ENCODE results near the gene CRACR2A.
A peak's percentile ranks its signal among the peaks of the same experiment; 100 is the strongest.

The CRACR2A gene

GRCh38 chr12:3726456-3726855 is 26.5 kb downstream of the CRACR2A start:
- Histone ChIP-seq H4K20me1 (peaks cover 0 to 38% (median 0%) of the 10 kb centered on the region in 11 experiments; a peak in 3 of 22 replicates), H3K36me3 (peaks cover 12 to 72% (median 49%) of the 10 kb centered on the region in 11 experiments; a peak in 20 of 22 replicates), H3K4me3 (peak overlapping the region in 1 of 10 experiments; percentile 21; a peak in 1 of 20 replicates), H3K4me2 (peak overlapping the region; percentile 69 to 96 (median 85); a peak in 21 of 22 replicates), H3K27ac (peak overlapping the region in 10 of 11 experiments; percentile 59 to 99 (median 98); a peak in 19 of 22 replicates), H3K9me3 (replicated peaks in 1 of 11) (peaks cover 0 to 7% (median 0%) of the 10 kb centered on the region in 11 experiments; a peak in 2 of 22 replicates), H3K9ac (peak overlapping the region in 8 of 11 experiments; percentile 77 to 91 (median 88); a peak in 16 of 22 replicates), H3K27me3 (no peaks in the 10 kb centered on the region), H3K4me1 (peaks cover 66 to 93% (median 85%) of the 10 kb centered on the region in 10 experiments)
- TF ChIP-seq Cebpa-rat (IDR thresholded peaks at IDR 0.05): no peak

GRCh38 chr12:3725388-3726115 is 27.4 kb downstream of the CRACR2A start:
- Histone ChIP-seq H3K27me3 (no peaks in the 10 kb centered on the region), H3K4me3 (peak overlapping the region in 3 of 10 experiments; percentile 5 to 27 (median 12); a peak in 6 of 20 replicates), H3K4me2 (peak overlapping the region in 10 of 11 experiments; percentile 39 to 96 (median 88); a peak in 19 of 22 replicates), H3K4me1 (peaks cover 58 to 85% (median 76%) of the 10 kb centered on the region in 10 experiments), H3K27ac (peak overlapping the region in 8 of 11 experiments; percentile 55 to 99 (median 98); a peak in 16 of 22 replicates), H3K9ac (peak overlapping the region in 7 of 11 experiments; percentile 56 to 91 (median 88); a peak in 13 of 22 replicates), H3K9me3 (replicated peaks in 1 of 11) (peaks cover 0 to 7% (median 0%) of the 10 kb centered on the region in 11 experiments; a peak in 2 of 22 replicates), H3K36me3 (peaks cover 6 to 72% (median 49%) of the 10 kb centered on the region in 11 experiments; a peak in 17 of 22 replicates), H4K20me1 (peaks cover 0 to 36% (median 0%) of the 10 kb centered on the region in 11 experiments; a peak in 3 of 22 replicates)
- no peak for TF ChIP-seq Cebpa-rat (IDR thresholded peaks at IDR 0.05)

- no peaks in the 10 kb centered on the region for H3K27me3 ChIP-seq
These were observed 28.7 kb downstream of the CRACR2A start for GRCh38 chr12:3723916-3724805.

GRCh38 chr12:3722368-3722767 is 30.5 kb downstream of the CRACR2A start:
- Histone ChIP-seq H3K4me3 (no peak overlapping the region), H3K4me1 (peaks cover 36 to 81% (median 66%) of the 10 kb centered on the region in 10 experiments), H3K9ac (peak overlapping the region in 1 of 11 experiments; percentile 88; a peak in 1 of 22 replicates), H3K27me3 (no peaks in the 10 kb centered on the region), H3K27ac (peak overlapping the region in 6 of 11 experiments; percentile 98 to 99 (median 98); a peak in 11 of 22 replicates), H4K20me1 (peaks cover 0 to 18% (median 0%) of the 10 kb centered on the region in 11 experiments; a peak in 3 of 22 replicates), H3K4me2 (peak overlapping the region in 3 of 11 experiments; percentile 90 to 96 (median 92); a peak in 4 of 22 replicates), H3K9me3 (replicated peaks in 1 of 11) (peaks cover 0 to 11% (median 0%) of the 10 kb centered on the region in 11 experiments; a peak in 2 of 22 replicates), H3K36me3 (peaks cover 6 to 85% (median 62%) of the 10 kb centered on the region in 11 experiments; a peak in 18 of 22 replicates)
- TF ChIP-seq Cebpa-rat (IDR thresholded peaks at IDR 0.05): no peak

More at GRCh38 chr12:3723916-3724805, 28.7 kb downstream of the CRACR2A start:
- Histone ChIP-seq H3K9me3 (replicated peaks in 1 of 11) (peaks cover 0 to 7% (median 0%) of the 10 kb centered on the region in 11 experiments; a peak in 2 of 22 replicates), H3K36me3 (peaks cover 6 to 67% (median 44%) of the 10 kb centered on the region in 11 experiments; a peak in 17 of 22 replicates), H3K4me1 (peaks cover 44 to 81% (median 63%) of the 10 kb centered on the region in 10 experiments), H3K4me2 (peak overlapping the region; percentile 15 to 96 (median 85)), H3K27ac (peak overlapping the region in 8 of 11 experiments; percentile 55 to 99 (median 98); a peak in 17 of 22 replicates), H3K4me3 (peak overlapping the region in 5 of 10 experiments; percentile 20 to 35 (median 27); a peak in 9 of 20 replicates), H3K9ac (peak overlapping the region in 7 of 11 experiments; percentile 56 to 91 (median 88); a peak in 15 of 22 replicates), H4K20me1 (peaks cover 0 to 27% (median 0%) of the 10 kb centered on the region in 11 experiments; a peak in 3 of 22 replicates)
- no peak for TF ChIP-seq Cebpa-rat (IDR thresholded peaks at IDR 0.05)

- Histone ChIP-seq H3K36me3 (peaks cover 6 to 93% (median 78%) of the 10 kb centered on the region in 11 experiments; a peak in 18 of 22 replicates), H3K4me3 (no peak overlapping the region), H3K27me3 (no peaks in the 10 kb centered on the region), H3K4me2 (no peak overlapping the region), H3K9ac (no peak overlapping the region), H3K9me3 (replicated peaks in 1 of 11) (peaks cover 0 to 11% (median 0%) of the 10 kb centered on the region in 11 experiments; a peak in 2 of 22 replicates), H4K20me1 (peaks cover 0 to 18% (median 0%) of the 10 kb centered on the region in 11 experiments; a peak in 3 of 22 replicates), H3K4me1 (peaks cover 23 to 69% (median 51%) of the 10 kb centered on the region in 10 experiments), H3K27ac (peak overlapping the region in 4 of 11 experiments; percentile 17 to 56 (median 30); a peak in 6 of 22 replicates)
- TF ChIP-seq Cebpa-rat (IDR thresholded peaks at IDR 0.05): no peak
These were observed 32.1 kb downstream of the CRACR2A start for GRCh38 chr12:3720772-3721171.

- Histone ChIP-seq H3K4me3 (no peak overlapping the region; a peak in 1 of 20 replicates), H3K9me3 (replicated peaks in 1 of 11) (peaks cover 0 to 11% (median 0%) of the 10 kb centered on the region in 11 experiments; a peak in 2 of 22 replicates), H4K20me1 (peaks cover 0 to 20% (median 0%) of the 10 kb centered on the region in 11 experiments; a peak in 6 of 22 replicates), H3K9ac (no peak overlapping the region), H3K27me3 (no peaks in the 10 kb centered on the region), H3K4me2 (peak overlapping the region; percentile 13 to 75 (median 60); a peak in 20 of 22 replicates), H3K4me1 (peaks cover 9 to 42% (median 24%) of the 10 kb centered on the region in 10 experiments), H3K36me3 (peaks cover 10 to 95% (median 80%) of the 10 kb centered on the region in 11 experiments; a peak in 21 of 22 replicates), H3K27ac (peak overlapping the region in 6 of 11 experiments; percentile 18 to 56 (median 38); a peak in 12 of 22 replicates)
- TF ChIP-seq Cebpa-rat (IDR thresholded peaks at IDR 0.05): no peak
These were observed 34.8 kb downstream of the CRACR2A start for GRCh38 chr12:3718100-3718499.

GRCh38 chr12:3717283-3717898 is 35.5 kb downstream of the CRACR2A start:
- Histone ChIP-seq H4K20me1 (peaks cover 0 to 20% (median 0%) of the 10 kb centered on the region in 11 experiments; a peak in 6 of 22 replicates), H3K4me1 (peaks cover 8 to 39% (median 19%) of the 10 kb centered on the region in 10 experiments; a peak in 19 of 20 replicates), H3K27me3 (no peaks in the 10 kb centered on the region), H3K9me3 (replicated peaks in 1 of 11) (peaks cover 0 to 10% (median 0%) of the 10 kb centered on the region in 11 experiments; a peak in 2 of 22 replicates), H3K4me2 (peak overlapping the region in 9 of 11 experiments; percentile 29 to 75 (median 60); a peak in 18 of 22 replicates), H3K27ac (peak overlapping the region in 6 of 11 experiments; percentile 18 to 56 (median 38); a peak in 11 of 22 replicates), H3K4me3 (no peak overlapping the region), H3K9ac (no peak overlapping the region; a peak in 1 of 22 replicates), H3K36me3 (peaks cover 15 to 95% (median 80%) of the 10 kb centered on the region in 11 experiments; a peak in 21 of 22 replicates)
- TF ChIP-seq Cebpa-rat (IDR thresholded peaks at IDR 0.05): no peak
